ENCODE data around the gene ST3GAL3. TPM values are rescaled to one million over a fixed set of nuclear protein-coding genes. Genes with fewer than 3 reads are reported as not detected.
A peak's percentile ranks its signal among the peaks of the same experiment; 100 is the strongest.

The ST3GAL3 gene
- total and polyA plus RNA-seq, 11 donors, result 14.4 to 31.7 (median 26.3) TPM

DNA sequence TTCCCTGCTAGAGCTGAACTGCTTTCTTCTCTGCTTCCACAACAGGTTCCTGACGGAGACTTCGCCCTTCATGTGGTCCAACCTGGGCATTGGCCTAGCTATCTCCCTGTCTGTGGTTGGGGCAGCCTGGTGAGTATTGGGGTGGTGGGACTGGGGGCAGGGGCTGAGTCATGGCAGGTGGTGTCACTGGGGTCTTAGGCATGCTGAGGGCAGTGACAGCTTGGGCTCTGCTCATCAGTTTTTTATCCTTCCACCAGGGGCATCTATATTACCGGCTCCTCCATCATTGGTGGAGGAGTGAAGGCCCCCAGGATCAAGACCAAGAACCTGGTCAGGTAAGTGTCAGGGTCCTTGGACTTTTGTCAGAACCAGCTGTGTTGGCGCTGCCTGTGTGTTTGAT is 268.7 kb downstream of the ST3GAL3 start:
- H3K4me3 ChIP-seq, result peak overlapping the region in 11 of 12 donors; percentile 59 to 93 (median 89)
- peaks cover 0 to 40% (median 27%) of the 10 kb centered on the region in 9 donors for H3K36me3 ChIP-seq
- peaks cover 3 to 61% (median 45%) of the 10 kb centered on the region in 12 donors for H3K4me1 ChIP-seq
- DNase-seq, result peak in 1 of 5 donors; percentile 17
- no peak for ATAC-seq
- no peak for TF ChIP-seq POLR2A (IDR thresholded peaks at IDR 0.05)
- TF ChIP-seq, protein P1, sequence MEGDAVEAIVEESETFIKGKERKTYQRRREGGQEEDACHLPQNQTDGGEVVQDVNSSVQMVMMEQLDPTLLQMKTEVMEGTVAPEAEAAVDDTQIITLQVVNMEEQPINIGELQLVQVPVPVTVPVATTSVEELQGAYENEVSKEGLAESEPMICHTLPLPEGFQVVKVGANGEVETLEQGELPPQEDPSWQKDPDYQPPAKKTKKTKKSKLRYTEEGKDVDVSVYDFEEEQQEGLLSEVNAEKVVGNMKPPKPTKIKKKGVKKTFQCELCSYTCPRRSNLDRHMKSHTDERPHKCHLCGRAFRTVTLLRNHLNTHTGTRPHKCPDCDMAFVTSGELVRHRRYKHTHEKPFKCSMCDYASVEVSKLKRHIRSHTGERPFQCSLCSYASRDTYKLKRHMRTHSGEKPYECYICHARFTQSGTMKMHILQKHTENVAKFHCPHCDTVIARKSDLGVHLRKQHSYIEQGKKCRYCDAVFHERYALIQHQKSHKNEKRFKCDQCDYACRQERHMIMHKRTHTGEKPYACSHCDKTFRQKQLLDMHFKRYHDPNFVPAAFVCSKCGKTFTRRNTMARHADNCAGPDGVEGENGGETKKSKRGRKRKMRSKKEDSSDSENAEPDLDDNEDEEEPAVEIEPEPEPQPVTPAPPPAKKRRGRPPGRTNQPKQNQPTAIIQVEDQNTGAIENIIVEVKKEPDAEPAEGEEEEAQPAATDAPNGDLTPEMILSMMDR (IDR thresholded peaks at IDR 0.05), result no peak
- no peaks in the 10 kb centered on the region for H3K9me3 ChIP-seq
- intact Hi-C loops (cut with DNase I), result no loop called here
- no peaks in the 10 kb centered on the region for H3K27me3 ChIP-seq
- H3K27ac ChIP-seq, result peak overlapping the region in 1 of 12 donors; percentile 93
- WGBS, 4 donors, result 82 to 90% (median 85%) methylated on average over 4 of the region's 4 CpGs

DNA sequence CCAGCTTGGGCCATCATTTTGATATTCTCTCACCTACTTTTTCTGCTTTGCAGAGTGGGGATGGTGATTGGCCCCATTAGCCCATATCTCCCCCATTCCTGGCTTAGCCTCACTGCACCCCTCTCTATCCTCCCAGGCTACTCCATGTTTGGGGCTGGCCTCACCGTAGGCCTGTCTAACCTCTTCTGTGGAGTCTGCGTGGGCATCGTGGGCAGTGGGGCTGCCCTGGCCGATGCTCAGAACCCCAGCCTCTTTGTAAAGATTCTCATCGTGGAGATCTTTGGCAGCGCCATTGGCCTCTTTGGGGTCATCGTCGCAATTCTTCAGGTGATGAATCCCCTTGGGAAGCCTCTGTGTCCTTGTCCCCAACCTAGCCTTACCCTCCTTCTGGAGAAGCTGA is 269.6 kb downstream of the ST3GAL3 start:
- TF ChIP-seq POLR2A (IDR thresholded peaks at IDR 0.05), result no peak
- TF ChIP-seq, protein P1 (IDR thresholded peaks at IDR 0.05), result no peak
- DNase-seq (no peak), ATAC-seq (no peak)
- intact Hi-C loops (cut with DNase I), result no loop called here
- H3K27ac ChIP-seq, result no peak overlapping the region
- no peaks in the 10 kb centered on the region for H3K27me3 ChIP-seq
- 92 to 95% (median 93%) methylated on average over 8 of the region's 8 CpGs for WGBS, 4 donors
- H3K4me1 ChIP-seq, result peaks cover 3 to 59% (median 44%) of the 10 kb centered on the region in 12 donors
- no peak overlapping the region for H3K4me3 ChIP-seq
- H3K36me3 ChIP-seq, result peaks cover 0 to 37% (median 27%) of the 10 kb centered on the region in 9 donors
- no peaks in the 10 kb centered on the region for H3K9me3 ChIP-seq

DNA sequence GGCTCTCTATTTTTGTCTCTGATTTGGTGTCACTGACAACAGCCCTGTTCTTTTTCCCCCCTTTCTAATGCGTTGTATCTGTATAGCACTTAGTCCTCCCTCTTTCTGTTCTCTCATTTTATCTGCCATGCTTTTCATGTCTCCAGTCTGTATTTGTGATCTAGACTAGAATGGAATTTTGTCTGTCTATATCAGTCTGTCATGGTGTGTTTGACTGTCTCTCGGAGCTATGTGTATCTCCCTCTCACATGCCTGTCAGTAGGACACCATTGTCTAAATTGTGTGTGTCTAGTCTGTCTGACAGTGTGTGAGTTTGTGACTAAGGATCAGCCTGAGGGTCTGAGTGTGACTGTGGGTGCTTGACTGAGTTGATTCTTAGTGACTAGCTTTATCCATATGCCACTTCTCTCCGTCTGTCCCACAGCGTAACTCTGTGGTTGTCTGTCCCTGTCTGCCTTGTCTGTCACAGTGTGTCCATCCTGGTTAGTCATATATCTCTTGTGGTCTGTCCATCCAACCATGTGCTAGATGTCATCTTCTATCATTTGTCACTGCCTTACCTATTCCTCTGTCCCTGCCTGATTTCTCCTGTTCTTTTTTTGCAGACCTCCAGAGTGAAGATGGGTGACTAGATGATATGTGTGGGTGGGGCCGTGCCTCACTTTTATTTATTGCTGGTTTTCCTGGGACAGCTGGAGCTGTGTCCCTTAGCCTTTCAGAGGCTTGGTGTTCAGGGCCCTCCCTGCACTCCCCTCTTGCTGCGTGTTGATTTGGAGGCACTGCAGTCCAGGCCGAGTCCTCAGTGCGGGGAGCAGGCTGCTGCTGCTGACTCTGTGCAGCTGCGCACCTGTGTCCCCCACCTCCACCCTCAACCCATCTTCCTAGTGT is 270.3 kb downstream of the ST3GAL3 start:
- no peak for DNase-seq
- Histone ChIP-seq H3K36me3 (peaks cover 0 to 30% (median 22%) of the 10 kb centered on the region in 9 donors), H3K9me3 (no peaks in the 10 kb centered on the region), H3K27ac (no peak overlapping the region), H3K27me3 (no peaks in the 10 kb centered on the region), H3K4me3 (peak overlapping the region in 2 of 12 donors; percentile 4 to 69), H3K4me1 (peaks cover 3 to 59% (median 44%) of the 10 kb centered on the region in 12 donors)
- TF ChIP-seq, protein P1 (IDR thresholded peaks at IDR 0.05), result no peak
- no peak for TF ChIP-seq POLR2A (IDR thresholded peaks at IDR 0.05)
- WGBS, 4 donors, result 79 to 92% (median 85%) methylated on average over 9 of the region's 9 CpGs
- intact Hi-C loops (cut with DNase I), result no loop called here
- ATAC-seq, result no peak

DNA sequence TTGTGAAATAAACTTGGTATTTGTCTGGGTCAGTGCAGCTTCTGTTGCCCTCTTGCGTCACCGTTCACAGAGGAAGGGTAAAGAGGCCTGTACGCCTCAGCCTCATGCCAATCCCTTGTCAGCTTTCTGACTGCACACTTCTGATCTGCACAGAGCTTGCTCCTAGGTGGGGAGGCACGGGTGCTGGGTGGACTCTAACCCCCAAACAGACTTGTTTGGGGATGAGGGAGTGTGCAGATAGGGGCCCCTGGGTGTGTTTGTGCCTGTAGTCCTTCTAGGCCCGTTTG is 270.9 kb downstream of the ST3GAL3 start:
- H3K9me3 ChIP-seq, result no peaks in the 10 kb centered on the region
- no peaks in the 10 kb centered on the region for H3K27me3 ChIP-seq
- peak overlapping the region in 6 of 12 donors; percentile 4 to 91 (median 58) for H3K4me3 ChIP-seq
- DNase-seq (no peak), ATAC-seq (no peak)
- TF ChIP-seq, protein P1 (IDR thresholded peaks at IDR 0.05), result no peak
- WGBS, 4 donors, result 74 to 77% (median 76%) methylated on average over 5 of the region's 5 CpGs
- peaks cover 3 to 59% (median 44%) of the 10 kb centered on the region in 12 donors for H3K4me1 ChIP-seq
- intact Hi-C loops (cut with DNase I), result no loop called here
- H3K27ac ChIP-seq, result peak overlapping the region in 2 of 12 donors; percentile 55 to 72
- peaks cover 0 to 29% (median 19%) of the 10 kb centered on the region in 9 donors for H3K36me3 ChIP-seq
